Neural crest cell (in vitro differentiated cells): ENCODE data around the gene APPBP2. TPM values are rescaled to one million over a fixed set of nuclear protein-coding genes. Genes with fewer than 3 reads are reported as not detected.
"Not testable (repeated sequence)": the region's sequence is repeated elsewhere in the genome, so short reads cannot be mapped to it uniquely, and the experiment has no call there.

Experiments used
- DNase-seq: peaks from one replicate; pipeline ENCODE4 v3.0.0; 2021; ENCODE audit warnings: low read depth, mixed read lengths, low spot score
- H3K27ac Mint-ChIP-seq: one replicate; pipeline ENCODE4 v1.8.0; 2021; ENCODE audit warnings: mild to moderate bottlenecking, mixed read lengths; ENCODE audit not compliant: unreplicated experiment
- H3K27me3 Mint-ChIP-seq: 2 replicates; pipeline ENCODE4 v1.8.0; 2021; ENCODE audit warnings: low read depth, mild to moderate bottlenecking, mixed read lengths
- H3K36me3 Mint-ChIP-seq: 2 replicates; pipeline ENCODE4 v1.8.0; 2021; ENCODE audit warnings: low read depth, mild to moderate bottlenecking, mixed read lengths
- H3K4me1 Mint-ChIP-seq: 2 replicates; pipeline ENCODE4 v1.8.0; 2021; ENCODE audit warnings: mixed read lengths
- H3K4me3 Mint-ChIP-seq: one replicate; pipeline ENCODE4 v1.8.0; 2021; ENCODE audit warnings: mild to moderate bottlenecking, mixed read lengths
- H3K9me3 Mint-ChIP-seq: 2 replicates; pipeline ENCODE4 v1.8.0; 2021; ENCODE audit warnings: mixed read lengths
- total RNA-seq: library from RNA; stranded (reverse); gene quantifications from 2 replicates; pipeline ENCODE4 v1.2.1, GENCODE V29; 2021
- TF ChIP-seq, protein P1 (sequence below): fragments of 200-600 bp; sonication (generic); conservative IDR thresholded peaks from 2 replicates; pipeline ENCODE4 v1.5.0; 2021; ENCODE audit warnings: antibody characterized with exemption, mild to moderate bottlenecking

Gene APPBP2
- total RNA-seq, 1 donor from 2014 or later = 59.2 TPM

DNA sequence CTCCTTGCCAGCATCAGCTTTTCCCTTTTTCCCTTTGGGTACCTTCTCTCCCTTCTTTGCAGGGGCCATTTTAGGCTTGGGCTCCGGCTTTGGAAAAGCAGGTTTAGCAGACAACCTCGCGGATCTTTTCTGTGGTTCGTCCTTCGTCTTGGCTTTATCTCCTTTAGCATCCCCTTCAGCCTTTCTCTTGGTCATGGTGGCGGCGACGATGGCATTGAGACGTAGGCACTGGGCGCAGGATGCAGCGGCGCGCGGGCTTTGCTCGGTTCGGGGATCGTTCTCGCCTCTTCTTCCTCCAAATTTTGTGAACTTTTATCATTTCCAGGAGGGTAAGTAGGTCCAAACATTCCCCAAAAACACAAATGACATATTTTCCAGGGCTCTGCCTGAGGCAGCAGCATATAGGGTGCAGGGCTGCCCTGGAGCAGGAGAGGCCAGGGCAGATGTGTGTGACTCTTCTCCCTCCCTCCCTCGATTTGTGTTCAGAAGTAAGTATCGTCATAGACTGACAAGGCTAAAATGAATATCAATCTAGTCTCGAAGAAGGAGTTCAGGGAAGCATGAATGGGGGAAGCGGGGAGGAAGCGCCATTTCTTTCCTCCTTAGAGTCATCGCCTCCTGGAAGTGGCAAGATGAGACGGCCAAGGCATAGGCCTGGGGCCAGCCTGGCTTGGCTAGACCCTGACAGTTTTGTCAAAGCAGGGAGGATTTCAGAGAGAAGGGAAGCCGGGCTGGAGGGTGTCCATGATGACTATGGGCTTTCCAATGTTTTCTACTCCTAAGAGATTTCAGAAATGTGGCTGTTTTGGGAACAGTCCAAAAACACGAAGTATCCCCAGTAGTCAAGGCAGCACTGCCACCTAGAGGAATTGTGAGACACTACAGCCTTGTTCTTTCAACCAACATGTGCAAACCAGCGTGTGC lies 90.5 kb downstream of the APPBP2 start:
- Mint-ChIP-seq H3K27ac (no peak overlapping the region), H3K4me1 (peaks cover 5% of the 10 kb centered on the region), H3K36me3 (peaks cover 2% of the 10 kb centered on the region), H3K4me3 (no peak overlapping the region), H3K27me3 (no peaks in the 10 kb centered on the region), H3K9me3 (peaks cover 6% of the 10 kb centered on the region)
- DNase-seq = peak; percentile 57
- TF ChIP-seq, protein P1, sequence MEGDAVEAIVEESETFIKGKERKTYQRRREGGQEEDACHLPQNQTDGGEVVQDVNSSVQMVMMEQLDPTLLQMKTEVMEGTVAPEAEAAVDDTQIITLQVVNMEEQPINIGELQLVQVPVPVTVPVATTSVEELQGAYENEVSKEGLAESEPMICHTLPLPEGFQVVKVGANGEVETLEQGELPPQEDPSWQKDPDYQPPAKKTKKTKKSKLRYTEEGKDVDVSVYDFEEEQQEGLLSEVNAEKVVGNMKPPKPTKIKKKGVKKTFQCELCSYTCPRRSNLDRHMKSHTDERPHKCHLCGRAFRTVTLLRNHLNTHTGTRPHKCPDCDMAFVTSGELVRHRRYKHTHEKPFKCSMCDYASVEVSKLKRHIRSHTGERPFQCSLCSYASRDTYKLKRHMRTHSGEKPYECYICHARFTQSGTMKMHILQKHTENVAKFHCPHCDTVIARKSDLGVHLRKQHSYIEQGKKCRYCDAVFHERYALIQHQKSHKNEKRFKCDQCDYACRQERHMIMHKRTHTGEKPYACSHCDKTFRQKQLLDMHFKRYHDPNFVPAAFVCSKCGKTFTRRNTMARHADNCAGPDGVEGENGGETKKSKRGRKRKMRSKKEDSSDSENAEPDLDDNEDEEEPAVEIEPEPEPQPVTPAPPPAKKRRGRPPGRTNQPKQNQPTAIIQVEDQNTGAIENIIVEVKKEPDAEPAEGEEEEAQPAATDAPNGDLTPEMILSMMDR = peak; percentile 92

DNA sequence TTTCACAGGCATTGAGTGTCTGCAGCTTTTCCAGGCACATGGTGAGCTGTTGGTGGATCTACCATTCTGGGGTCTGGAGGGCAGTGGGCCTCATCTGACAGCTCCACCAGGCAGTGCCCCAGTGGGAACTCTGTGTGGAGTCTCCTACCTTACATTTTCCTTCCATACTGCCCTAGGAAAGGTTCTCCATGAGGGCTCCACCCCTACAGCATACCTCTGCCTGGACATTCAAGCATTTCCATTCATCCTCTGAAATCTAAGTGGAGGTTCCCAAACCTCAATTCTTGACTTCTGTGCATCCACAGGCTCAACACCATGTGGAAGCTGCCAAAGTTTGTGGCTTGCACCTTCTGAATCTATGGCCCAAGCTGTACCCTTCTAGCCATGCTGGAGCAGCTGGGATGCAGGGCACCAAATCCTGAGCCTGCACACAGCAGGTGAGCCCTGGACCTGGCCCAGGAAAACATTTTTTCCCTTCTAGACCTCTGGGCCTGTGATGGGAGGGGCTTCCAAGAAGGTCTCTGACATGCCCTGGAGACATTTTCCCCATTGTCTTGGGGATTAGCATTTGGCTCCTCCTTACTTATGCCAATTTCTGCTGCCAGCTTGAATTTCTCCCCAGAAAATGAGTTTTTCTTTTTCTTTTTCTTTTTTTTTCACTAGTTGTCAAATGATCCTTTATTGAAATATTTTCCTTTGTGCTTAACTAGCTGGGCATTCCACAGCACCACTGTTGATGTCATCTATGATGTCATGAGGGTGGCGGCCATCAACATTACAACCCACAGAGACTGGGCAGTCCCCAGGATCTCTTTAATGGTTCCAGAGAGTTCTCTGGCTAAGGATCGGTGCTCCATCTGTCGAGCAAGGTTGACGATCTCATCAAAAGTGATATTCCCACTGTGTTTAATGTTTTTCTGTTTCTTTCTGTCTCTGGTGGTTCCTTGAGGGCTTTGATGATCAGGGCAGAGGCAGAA lies 92.7 kb downstream of the APPBP2 start:
- not testable (repeated sequence) for H3K4me1 Mint-ChIP-seq, H3K27me3 Mint-ChIP-seq, H3K36me3 Mint-ChIP-seq, H3K9me3 Mint-ChIP-seq, H3K4me3 Mint-ChIP-seq, DNase-seq, H3K27ac Mint-ChIP-seq

DNA sequence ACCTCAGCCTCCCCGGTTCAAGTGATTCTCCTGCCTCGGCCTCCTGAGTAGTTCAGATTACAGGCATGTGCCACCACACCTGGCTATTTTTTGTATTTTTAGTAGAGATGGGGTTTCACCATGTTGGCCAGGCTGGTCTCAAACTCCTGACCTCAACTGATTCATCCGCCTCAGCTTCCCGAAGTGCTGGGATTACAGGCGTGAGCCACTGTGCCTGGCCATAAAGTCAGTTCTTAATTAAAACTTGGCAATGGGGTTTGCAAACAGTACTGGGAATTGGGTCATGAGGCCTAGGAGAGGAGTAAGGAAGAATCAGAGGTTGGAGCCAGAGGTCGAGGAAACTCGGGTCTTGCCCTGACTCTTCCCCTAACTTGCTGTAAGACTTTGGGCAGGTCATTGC lies 95.5 kb downstream of the APPBP2 start:
- not testable (repeated sequence) for H3K36me3 Mint-ChIP-seq, DNase-seq, H3K9me3 Mint-ChIP-seq

DNA sequence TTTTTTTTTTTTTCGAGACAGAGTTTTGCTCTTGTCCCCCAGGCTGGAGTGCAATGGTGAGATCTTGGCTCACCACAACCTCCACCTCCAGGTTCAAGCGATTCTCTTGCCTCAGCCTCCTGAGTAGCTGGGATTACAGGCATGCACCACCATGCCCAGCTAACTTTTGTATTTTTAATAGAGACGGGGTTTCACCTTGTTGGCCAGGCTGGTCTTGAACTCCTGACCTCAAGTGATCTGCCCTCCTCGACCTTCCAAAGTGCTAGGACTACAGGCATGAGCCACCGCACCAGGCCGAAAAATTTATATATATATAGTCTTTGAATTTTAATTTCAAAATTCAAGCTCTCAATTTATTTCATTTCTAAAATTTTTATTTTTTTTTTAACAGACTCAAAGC lies 97.6 kb downstream of the APPBP2 start:
- H3K27me3 Mint-ChIP-seq, H3K9me3 Mint-ChIP-seq, H3K4me3 Mint-ChIP-seq, H3K4me1 Mint-ChIP-seq, H3K36me3 Mint-ChIP-seq, DNase-seq, H3K27ac Mint-ChIP-seq: not testable (repeated sequence)

More for the DNA sequence above, 95.5 kb downstream of the APPBP2 start:
- not testable (repeated sequence) for H3K27ac Mint-ChIP-seq, H3K4me1 Mint-ChIP-seq, H3K4me3 Mint-ChIP-seq, H3K27me3 Mint-ChIP-seq

DNA sequence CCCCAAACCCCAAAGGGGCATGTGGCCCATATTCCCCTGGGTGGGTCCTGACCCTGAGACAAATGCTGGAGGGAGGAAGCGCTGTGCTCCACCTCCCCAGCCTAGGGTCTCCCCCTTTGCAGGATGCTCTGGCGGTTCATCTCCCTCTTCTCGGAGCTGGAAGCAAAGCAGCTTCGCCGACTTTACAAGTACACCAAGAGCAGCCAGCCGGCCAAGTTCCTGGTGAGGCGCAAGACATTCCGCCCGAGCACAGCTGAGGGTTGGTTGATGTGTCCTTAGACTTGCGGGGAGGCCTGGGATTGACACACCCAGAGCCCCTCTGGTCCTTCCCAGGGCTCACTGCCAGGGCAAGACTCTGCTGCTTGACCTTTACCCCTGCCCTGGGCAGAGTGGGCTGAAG lies 99.4 kb downstream of the APPBP2 start:
- H3K4me1 Mint-ChIP-seq = peaks cover 4% of the 10 kb centered on the region
- TF ChIP-seq, protein P1 = no peak

DNA sequence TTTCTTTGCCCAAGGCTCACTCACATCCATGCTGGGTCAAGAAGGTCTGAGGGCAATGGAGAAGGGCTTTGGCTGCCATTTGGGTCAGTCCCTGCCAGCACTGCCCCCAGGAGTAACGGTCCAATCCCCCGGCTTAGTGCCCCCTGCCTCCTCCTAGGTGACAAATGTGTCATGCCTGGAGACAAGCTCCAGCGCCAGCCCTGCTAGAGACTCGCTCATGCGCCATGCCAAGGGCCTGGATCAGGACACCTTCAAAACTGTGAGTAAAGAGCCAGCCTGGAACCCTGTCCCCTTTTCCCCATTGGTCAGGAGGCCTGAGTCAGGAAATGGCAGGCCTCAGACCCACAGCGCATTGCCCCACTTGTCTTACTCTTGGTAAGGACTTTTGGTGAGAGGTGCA lies 100.4 kb downstream of the APPBP2 start:
- H3K4me3 Mint-ChIP-seq = no peak overlapping the region
- no peak for DNase-seq
- TF ChIP-seq, protein P1 = no peak
- H3K36me3 Mint-ChIP-seq = no peaks in the 10 kb centered on the region
- H3K27me3 Mint-ChIP-seq = peaks cover 2% of the 10 kb centered on the region
- H3K4me1 Mint-ChIP-seq = peaks cover 9% of the 10 kb centered on the region
- no peak overlapping the region for H3K27ac Mint-ChIP-seq
- no peaks in the 10 kb centered on the region for H3K9me3 Mint-ChIP-seq

More for the DNA sequence above, 99.4 kb downstream of the APPBP2 start:
- peaks cover 4% of the 10 kb centered on the region for H3K9me3 Mint-ChIP-seq
- no peak overlapping the region for H3K27ac Mint-ChIP-seq
- no peak overlapping the region for H3K4me3 Mint-ChIP-seq
- DNase-seq = no peak
- peaks cover 2% of the 10 kb centered on the region for H3K27me3 Mint-ChIP-seq
- H3K36me3 Mint-ChIP-seq = no peaks in the 10 kb centered on the region
